ENCODE measurements around the gene SLC37A1.
"Not testable (repeated sequence)": the region's sequence is repeated elsewhere in the genome, so short reads cannot be mapped to it uniquely, and the experiment has no call there.

The SLC37A1 gene

GRCh38 chr21:42624095-42624790, 110.6 kb downstream of the SLC37A1 start:
- no peak for DNase-seq

- no peak for DNase-seq
Measured at GRCh38 chr21:42624936-42625335, 111.3 kb downstream of the SLC37A1 start.

- no peak for DNase-seq
Measured at GRCh38 chr21:42626171-42626570, 112.5 kb downstream of the SLC37A1 start.

GRCh38 chr21:42627527-42628289, 114.1 kb downstream of the SLC37A1 start:
- no peak for DNase-seq

GRCh38 chr21:42628466-42629061, 114.9 kb downstream of the SLC37A1 start:
- not testable (repeated sequence) for DNase-seq

GRCh38 chr21:42629933-42630589, 116.4 kb downstream of the SLC37A1 start:
- no peak for DNase-seq

- DNase-seq, result no peak
Measured at GRCh38 chr21:42630626-42631025, 117.0 kb downstream of the SLC37A1 start.
